Measurements from ENCODE around the gene KIF3C.
"Not testable (repeated sequence)": the region's sequence is repeated elsewhere in the genome, so short reads cannot be mapped to it uniquely, and the experiment has no call there.

KIF3C gene

DNA sequence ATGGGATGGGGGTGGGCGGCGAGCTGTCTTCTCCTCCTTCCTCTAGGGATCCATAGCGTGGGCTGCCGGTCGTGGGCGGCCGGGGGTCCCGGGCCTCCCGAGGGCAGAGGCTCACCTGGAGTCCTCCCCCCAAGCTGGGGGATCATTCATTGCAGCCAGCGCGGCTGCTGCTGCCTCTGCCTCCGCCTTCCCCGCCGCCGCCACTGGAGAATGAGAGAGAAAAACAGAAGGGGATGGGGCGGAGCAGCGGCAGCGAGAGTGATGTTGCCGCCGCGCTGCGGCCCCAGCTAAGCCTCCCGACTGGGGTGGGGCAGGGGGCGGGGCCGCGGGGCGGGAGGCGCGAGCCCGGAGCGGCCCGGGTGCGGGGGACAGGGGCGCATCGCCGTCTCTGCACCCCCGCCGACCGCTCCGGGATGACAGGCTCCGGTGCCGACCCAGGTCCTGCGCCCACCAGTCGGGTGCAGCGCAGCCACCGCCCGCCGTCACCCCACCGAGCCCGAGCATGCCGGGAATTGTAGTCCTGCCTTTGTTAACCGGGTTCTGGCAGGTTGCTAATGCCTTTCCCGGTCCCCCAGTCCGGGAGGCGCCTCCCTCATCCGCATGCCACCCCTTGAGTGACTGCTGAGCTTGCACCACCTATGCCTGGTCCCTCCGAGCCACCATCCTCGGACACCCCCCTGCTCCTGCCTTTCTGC is at the start of gene KIF3C:
KIF3C (minus strand) TSS at position 225 of the 695 bp plus-strand sequence. CDS start 580 bp downstream, outside the sequence.
- peak; percentile 63 to 83 for DNase-seq

DNA sequence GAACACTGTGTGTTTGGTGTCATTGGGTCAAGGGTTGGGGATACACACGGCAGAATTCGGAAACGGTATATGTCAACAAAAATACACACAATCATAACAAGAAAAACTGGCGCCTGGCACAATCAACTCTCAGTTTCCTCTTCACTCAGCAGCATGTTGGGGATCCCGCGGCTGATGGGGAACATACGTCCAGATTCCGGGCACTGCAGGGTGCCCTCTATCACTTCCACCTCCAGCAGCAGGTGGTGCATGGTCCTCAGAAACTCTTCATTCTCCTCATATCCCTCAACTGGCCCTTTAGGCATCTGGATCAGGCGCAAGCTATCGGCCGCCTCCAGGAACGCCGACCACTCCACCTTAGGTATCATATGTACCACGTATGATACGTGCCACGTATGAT is 45.8 kb upstream of the KIF3C start:
- not testable (repeated sequence) for DNase-seq

DNA sequence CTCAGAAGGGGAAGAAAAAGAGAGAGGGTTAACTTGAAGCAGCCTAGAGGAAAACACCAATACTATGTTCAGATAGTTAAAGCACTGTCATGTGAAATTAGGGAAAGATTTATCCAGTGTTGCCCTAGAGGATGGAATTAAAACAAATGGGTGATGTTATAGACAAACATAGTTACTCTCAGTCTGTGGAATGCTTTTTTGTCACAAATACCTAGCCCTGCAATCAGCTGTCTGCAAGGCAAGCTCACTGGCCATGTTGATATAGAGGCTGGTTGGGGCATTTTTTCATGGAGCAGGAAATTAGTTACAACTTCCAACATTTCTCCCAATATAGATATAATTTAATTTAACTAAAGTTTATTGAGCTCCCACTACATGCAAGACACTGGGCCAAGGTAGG is 43.2 kb upstream of the KIF3C start:
- no peak for DNase-seq

DNA sequence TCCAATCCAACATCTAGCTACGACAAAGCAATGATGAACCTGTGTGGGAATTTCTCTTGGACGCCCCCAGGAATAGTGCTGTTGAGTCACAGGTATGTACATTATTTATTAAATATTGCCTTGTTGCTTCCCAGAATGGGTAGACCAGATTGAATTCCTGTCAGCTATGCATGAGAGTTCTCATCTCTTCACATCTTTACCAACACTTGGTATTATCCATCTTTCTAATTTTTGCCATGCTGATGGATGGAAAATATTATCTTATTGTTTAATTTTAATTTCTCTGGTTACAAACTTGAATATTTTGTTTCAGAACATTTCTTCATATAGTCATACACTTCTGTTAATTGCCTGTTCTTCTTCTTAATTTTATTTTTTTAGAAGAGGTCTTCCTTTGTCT is 42.0 kb upstream of the KIF3C start:
- no peak for DNase-seq

DNA sequence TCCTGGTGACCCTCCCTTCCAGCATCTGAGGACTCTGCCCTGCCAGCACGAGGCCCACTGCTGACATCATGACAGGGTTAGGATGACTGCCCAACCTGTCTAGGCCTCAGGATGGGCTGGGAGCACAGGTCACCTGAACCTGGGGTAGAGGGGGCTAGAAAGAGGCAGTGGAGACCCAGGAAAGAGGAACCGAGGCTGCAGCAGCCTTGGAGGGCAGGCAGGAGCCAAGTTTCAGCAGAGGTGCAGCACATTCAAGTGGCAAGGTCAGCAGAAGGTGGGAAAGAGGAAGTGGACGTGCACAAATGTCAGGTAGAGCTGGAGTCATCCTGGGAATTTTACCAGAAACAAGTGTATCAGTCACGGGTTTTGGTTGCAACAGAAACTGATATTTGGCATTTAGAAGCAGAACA is 37.9 kb upstream of the KIF3C start:
- no peak for DNase-seq

DNA sequence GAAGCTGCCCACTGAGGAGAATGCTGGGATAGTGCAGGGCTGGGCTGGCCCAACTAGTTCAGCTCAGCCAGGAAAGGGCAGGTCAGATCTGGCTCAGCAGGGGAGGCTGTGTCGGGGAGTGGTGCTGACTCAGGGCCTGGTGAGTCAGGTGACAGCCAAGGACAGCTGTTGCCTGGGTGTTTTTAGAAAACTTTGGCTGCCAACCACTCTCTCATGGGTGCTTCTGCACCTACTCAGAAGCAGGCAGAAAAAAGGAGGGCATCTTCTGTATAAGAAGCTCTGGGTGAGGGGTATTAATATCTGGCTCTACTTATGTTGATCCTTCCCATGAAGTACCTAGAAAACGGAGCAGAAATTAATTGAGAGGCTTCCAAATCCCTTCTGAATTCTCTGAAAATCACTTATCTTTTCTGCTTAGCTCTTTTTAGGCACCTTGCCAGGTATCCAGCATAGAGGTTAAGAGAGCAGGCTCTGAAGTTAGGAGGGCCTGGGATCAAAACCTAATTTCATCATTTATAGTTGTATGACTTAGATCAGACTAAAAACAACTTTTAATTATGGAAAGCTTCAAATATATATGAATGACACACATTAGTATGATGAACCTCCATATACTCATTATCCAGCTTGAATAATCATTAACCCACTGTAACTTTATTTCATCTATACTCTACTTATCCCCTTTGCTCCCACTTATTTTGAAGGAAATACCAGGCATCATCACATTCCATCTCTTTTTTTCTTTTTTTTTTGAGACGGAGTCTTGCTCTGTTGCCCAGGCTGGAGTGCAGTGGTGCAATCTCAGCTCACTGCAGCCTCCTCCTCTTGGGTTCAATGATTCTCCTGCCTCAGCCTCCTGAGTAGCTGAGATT is 36.1 kb upstream of the KIF3C start:
- DNase-seq = peak; percentile 49 to 73

DNA sequence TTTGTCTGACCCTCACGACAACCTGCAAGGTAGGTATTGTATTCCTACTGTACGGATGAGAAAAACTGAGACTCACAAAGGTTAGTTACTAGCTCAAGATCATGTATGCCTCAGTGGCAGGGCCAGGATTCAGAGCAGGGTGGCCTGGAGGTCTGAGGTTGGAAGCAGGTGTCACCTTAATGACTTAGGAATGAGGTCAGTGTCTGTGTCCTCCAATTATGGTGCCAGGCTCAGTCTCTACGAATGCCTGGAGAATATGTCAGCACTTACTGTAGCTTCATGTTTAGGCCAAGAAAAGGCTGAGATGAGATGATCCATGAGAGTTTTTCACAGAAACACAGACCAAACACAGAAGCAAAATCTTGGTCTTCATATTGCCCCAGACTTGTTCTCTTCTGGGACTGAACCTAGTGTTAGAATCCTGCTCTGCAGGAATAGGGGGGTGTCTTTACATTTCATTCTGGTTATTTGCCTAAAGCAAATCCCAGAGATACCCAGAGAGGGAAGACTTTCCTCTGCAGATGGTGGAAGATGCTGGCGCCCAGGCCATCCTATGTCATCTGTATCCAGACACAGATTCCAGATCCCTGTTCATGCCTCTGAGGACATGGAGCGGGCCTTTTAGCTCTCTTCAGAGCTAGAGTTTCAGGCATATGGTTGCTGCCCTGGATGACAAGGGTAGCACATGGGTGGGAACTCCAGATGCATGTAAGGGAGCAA is 35.3 kb upstream of the KIF3C start:
- DNase-seq = no peak

DNA sequence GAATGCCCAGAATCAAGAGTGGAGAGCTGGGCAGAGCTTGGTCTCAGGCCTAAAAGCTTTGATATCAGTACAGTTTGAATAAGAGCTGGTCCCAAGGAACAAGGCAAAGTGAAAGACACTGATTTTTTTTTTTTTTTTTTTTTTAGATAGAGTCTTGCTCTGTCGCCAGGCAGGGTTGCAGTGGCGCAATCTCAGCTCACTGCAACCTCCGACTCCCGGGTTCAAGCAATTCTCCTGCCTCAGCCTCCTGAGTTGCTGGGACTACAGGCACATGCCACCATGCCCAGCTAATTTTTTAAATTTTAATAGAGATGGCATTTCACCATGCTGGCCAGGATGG is 34.4 kb upstream of the KIF3C start:
- DNase-seq = not testable (repeated sequence)

DNA sequence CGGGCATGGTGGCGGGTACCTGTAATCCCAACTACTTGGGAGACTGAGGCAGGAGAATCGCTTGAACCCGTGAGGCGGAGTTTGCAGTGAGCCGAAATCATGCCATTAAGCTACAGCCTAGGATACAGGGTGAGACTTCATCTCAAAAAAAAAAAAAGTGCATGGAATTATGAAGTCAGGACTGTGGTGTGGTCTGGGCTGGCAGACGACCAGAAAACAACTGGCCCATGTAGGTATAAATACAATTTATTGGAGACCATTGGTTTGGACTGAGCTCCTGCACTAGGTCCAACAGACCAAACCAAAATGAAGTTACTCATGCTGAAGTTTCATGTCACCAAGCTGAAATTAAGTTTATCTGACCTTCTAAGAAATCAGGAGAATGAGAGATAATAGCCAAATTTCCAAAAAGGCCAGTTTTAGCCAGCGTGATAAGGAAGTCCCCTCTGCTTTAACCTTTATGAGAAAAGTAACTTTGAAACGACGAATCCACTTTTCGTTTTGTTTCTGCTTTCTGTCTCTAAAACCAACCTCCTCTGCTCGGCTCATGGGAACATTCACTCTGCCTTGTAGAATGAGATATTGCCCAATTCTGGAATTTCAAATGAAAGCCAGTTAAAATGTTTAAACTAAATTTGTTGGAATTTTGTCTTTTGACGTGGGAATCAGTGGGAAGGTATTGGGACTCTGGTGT is 33.9 kb upstream of the KIF3C start:
- no peak for DNase-seq

DNA sequence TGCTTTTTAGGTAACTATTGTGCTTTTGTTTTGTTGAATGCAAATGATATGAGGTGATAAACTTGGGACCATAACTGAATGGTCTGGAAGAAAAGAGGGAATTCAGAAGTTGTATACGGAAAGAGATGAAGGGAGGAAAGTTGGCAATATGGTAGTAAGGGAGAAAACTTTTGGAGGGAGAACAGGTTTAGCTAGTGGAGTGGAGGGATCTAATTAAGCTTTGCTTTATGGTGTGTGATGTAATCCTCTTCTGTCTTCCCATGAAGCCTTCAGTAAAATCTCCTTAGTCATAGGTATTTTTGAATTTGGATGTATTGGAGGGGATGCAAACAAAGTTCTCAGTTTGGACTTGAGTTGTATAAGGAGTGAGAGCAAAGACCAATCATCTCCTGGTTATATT is 31.4 kb upstream of the KIF3C start:
- DNase-seq = no peak

DNA sequence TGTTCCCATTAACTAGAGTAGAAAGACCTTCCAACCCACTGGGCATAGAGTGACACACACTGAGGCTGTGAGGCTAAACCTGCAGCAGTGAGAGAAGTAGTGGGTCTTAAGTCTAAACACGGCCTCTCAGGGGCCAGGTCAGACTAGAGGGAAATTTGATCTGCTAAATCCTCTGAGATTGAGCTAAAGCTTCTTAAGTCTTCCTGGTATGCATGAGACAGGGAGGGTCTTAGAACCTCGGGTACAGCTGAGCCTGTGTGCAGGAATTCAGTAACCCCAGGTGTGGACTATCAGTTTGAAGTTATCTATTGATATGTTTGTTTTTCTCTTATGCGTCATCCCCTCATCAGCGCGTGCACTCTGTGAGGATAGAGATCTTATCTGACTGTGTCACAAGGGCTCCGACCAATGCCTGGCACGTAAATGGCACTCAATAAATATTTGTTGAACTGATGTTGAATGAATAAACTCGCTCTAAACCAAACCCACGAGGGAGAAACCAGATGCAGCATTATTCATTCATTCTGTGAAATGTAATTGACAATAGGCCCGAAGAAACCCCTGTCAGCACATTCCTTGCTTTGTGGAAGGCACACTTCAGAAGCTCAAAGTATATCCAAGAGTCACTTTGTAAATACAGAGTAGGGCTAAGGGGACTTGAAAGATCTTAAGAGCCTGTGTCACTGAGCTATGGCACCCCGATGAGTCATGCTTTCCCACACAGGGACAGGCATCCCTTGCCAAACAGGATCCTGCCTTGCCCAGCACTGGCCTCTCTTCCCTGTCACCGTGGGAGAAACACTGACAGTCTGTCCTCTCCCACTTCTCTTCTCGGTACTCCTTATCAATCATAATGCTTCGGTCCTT is 29.9 kb upstream of the KIF3C start:
- peak; percentile 80 to 95 for DNase-seq

DNA sequence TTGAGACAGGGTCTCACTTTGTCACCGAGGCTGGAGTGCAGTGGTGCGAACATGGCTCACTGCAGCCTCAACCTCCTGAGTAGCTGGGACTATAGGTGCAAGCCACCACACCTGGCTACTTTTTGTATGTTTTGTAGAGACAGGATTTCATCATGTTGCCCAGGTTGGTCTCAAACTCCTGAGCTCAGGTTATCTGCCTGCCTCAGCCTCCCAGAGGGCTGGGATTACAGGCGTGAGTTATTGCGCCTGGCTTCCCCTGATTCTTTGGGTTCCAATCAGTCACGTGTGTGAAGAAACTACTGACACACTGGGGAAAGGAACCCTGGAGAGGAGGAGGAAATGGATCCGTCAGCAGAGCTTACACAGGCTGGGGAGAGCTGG is 29.3 kb upstream of the KIF3C start:
- no peak for DNase-seq

DNA sequence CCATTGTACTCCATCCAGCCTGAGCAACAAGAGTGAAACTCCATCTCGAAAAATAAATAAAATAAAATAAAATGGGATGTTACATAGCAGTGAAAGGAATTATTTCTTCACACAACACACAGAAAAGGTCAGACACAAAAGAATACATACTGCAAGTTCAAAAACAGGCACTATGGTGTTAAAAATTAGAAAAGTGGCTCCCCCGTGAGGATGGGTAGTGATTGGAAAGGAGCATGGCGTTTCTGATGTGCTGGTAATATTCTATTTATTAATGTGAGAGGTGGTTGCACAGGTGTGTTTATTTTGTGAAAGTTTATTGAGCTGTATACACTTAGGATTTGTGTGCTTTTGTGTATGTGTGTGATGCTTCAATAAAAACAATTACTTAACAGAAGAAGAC is 28.6 kb upstream of the KIF3C start:
- DNase-seq = no peak

DNA sequence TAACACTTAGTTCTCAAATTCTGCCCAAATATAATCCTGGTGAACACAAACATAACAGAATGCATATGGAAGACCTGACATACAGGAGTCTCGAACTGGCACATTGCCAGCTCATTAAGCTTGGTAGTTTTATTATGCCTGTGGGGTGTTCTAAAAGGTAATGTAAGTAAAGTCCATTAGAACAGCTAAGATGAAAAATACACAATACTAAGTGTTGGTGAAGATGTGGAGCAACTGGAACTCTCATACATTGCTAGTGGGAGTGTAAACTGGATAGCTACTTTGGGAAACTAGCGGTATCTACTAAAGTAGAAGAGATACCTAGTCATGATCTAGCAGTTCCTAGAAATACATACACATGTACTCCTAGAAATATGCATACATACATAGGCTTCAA is 27.3 kb upstream of the KIF3C start:
- DNase-seq = no peak

DNA sequence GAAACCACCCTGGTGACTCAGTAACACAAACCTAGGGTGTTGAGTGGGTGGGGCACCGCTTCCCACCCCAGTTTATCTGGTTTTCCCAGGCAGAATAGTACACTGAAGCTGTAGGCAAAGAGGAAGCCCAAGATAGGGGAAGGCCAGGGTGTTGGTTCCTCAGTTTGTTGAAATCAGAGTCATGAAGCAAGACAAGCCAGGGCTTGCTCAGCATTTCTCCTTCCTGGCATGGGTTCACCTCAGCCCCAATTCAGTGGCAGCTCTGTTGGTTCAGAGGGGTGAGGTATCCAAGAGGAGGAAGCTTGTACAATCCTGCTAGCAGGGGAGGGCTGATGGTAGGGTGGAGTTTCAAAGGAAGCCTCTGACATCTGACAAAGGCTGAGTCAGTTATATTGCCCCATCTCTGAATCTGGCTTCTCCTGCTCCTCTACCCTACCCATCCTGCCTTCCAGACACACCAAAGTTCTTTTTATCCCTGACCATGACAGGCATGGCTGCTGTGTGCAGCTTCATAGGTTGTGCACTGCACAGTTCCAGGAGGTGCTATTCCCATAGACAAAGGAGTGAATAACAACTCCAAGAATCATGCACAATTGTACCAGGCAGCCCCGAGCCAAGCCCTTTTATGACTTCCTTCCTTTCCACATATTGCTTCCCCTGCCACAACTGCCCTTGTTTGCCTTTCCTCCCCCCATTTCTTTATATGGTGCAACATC is 26.7 kb upstream of the KIF3C start:
- no peak for DNase-seq

DNA sequence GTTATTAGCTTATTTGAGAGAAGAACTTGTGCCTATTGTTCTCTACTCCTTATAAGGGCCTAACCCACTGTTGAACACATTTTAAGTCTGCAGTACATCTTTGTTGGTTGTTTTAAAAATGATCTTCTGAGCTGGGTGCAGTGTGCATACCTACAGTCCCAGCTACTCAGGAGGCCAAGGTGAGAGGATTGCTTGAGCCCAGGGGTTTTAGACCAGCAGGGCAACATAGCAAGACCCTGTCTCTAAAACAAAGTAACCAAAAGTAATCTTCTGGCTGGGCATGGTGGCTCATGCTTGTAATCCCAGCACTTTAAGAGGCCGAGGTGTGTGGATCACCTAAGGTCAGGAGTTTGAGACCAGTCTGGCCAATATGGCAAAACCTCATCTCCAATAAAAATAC is 25.8 kb upstream of the KIF3C start:
- DNase-seq = no peak

DNA sequence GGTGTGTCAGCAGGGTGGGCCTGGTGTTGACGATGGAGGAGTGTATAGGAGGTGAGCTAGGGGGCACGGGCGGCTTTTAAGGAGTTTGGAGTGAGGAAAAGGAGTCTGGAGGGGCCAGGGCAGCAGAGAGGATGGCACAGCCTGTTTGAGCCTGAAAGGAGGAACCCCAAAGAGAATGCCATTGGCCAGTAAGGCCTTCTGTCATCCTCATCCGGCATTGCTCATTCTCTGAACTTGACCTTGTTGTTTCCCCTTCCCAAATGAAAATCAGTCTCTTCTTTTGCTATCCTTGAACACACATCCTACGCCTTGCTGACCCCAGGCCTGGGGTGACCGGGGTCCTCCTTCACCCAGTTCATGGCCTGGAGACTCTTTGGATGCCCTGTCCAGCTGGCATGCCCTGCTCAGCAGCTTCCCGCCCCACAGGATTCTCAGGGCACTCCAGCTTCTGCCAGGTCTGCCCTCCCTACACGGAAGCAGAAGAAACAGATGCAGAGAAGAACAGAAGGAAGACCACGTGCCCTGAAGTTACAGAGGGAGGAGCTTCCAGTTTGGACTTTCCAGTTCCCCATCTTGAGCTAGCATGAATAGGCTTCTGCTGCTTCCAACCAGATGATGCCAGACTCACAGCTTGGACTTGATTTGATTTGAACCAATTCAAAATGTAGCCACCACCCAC is 20.5 kb upstream of the KIF3C start:
- peak in 1 of 2 experiments; percentile 38 for DNase-seq

DNA sequence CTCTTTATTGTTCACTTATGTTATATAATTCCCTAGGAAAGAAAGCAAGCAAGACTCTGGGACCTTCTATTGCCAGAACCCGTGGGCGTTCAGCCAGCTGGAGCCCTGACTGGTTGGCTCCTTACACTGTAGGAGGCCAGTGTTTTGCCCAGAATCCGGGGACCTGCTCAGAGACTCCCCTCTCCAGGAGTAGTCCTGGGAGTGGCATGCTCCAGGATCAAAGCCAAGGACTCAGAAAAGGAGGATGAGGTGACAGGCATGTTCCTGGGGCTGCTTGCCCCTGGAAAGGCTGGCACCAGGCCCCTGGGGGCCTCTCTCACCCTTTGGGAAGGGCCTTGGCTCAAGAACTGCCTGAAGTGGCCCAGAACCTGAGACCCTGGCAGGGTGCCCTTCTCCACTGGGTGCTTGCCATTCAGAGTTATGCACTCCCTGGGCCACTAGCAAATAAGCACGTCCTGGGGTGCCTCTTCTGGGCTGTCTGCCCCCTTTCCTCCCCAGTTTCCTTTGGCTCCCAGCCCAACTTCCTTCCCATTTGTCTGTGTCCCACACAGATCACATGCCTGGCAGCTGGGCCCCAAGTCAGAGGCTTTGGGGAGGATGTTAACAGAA is 19.6 kb upstream of the KIF3C start:
- DNase-seq = no peak

DNA sequence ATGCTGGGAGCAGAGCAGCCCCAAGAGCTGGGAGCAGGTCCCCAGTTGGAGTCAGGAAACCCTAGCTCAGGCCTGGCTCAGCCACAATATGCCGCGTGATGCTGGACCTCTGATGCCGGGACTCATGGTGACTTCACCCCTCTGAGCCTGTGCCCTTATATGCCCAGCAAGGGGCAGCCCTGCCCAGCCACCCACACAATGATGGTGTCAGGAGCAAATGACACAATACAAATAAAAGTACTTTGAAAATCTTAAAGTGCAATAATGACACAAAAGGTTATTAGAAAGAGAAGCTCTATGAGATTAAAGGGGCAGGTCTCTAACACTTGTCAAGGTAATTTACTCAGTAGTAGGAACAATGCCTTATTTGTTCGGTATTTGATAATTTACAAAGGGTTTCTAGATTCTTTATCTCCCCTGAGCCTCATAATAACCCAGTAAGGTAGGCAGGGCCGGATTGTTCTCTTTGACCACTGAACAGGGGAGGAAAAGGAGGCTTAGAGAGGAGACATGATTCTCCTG is 18.3 kb upstream of the KIF3C start:
- DNase-seq = no peak

DNA sequence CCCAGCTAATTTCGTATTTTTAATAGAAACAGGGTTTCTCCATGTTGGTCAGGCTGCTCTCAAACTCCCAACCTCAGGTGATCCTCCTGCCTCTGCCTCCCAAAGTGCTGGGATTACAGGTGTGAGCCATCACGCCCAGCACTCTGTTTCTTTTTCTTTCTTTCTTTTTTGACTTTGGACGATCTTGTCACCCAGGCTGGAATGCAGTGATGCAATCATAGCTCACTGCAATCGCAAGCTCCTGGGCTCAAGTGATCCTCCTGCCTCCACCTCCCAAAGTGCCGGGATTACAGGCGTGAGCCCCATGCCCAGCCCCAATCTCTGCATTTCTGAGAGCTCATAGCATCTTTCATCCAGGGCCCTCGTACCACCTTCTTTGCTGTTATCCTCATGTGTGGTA is 17.1 kb upstream of the KIF3C start:
- not testable (repeated sequence) for DNase-seq
